Ovary (tissue), 9 donors: Measurements from ENCODE around the gene ITGB2. TPM values are rescaled to one million over a fixed set of nuclear protein-coding genes. Genes with fewer than 3 reads are reported as not detected.

Experiments used
- DNase-seq, 5 donors: peaks; one replicate each; pipeline ENCODE4 v3.0.0-alpha.2; 2019 to 2020
- H3K27ac ChIP-seq, 2 donors: fragments of 200-600 bp; one replicate each; pipeline versions ENCODE4 v1.5.1 to v1.8.0; 2019 to 2022
- H3K27me3 ChIP-seq: fragments of 200-600 bp; one replicate; pipeline ENCODE4 v1.8.0; 2022
- H3K36me3 ChIP-seq: fragments of 200-600 bp; sonication (generic); one replicate; pipeline ENCODE4 v1.5.1; 2019
- H3K4me1 ChIP-seq: one replicate; pipeline ENCODE4 v1.8.1; 2013; ENCODE audit warnings: mild to moderate bottlenecking, moderate library complexity; ENCODE audit not compliant: insufficient read depth
- H3K4me3 ChIP-seq: fragments of 200-600 bp; sonication (generic); one replicate; pipeline ENCODE4 v1.5.1; 2017
- H3K9me3 ChIP-seq, 2 donors: fragments of 200-600 bp in 1 of 2; sonication (generic) in 1 of 2; one replicate each; pipeline versions ENCODE4 v1.5.1 to v1.8.1; 2013 to 2019; ENCODE audit warnings: mild to moderate bottlenecking in 1 of 2, moderate library complexity in 1 of 2
- CTCF ChIP-seq, 3 donors: fragments of 450-650 bp in 2 of 3; fragments of 200-600 bp in 1 of 3; IDR thresholded peaks; one replicate each; pipeline versions ENCODE4 v1.5.1 to v1.8.0; 2016 to 2022; ENCODE audit warnings: antibody characterized with exemption in 3 of 3, mild to moderate bottlenecking in 1 of 3
- EP300 ChIP-seq: sonication (generic); formaldehyde crosslinking; IDR thresholded peaks from one replicate; pipeline ENCODE4 v1.6.1; 2017; ENCODE audit warnings: antibody characterized with exemption
- POLR2A ChIP-seq: fragments of 450-650 bp; IDR thresholded peaks from one replicate; pipeline ENCODE4 v1.6.1; 2017; ENCODE audit warnings: antibody characterized with exemption, mild to moderate bottlenecking, moderate library complexity
- WGBS, 3 donors: extraction: QIAGEN DNeasy Blood & Tissue Kit in 1 of 3; methylation state at CpG; one replicate each; pipeline versions ENCODE4 v1.1.5 to v1.1.7; 2013 to 2017; 5-methylcytosine and 5-hydroxymethylcytosine counted together
- intact Hi-C, 4 donors: fragments of 100-400 bp; cut with DNase I; formaldehyde crosslinking; loops; one replicate each; pipeline versions ENCODE4 v1.11.0 to v1.15.1; 2022 to 2023
- polyA plus RNA-seq, 2 donors: library from polyadenylated mRNA; stranded (reverse); fragments of 200-250 nt in 1 of 2; fragments of 350-450 nt in 1 of 2; fragmentation: Illumina TruSeq in 1 of 2; extraction: RNeasy Lipid Tissue Mini Kit (QIAGEN cat#74804) in 1 of 2; gene quantifications; one replicate each; pipeline ENCODE4 v1.2.3, GENCODE V29; 2013 to 2014
- total RNA-seq, 7 donors: library from RNA; depleted of rRNA in 2 of 7; stranded (reverse); fragments of >200 nt in 2 of 7; fragmentation: NEBNext Ultra II Directional in 3 of 7; extraction: Animal tissue kit (Norgen Biotek cat#: 25700) in 3 of 7; gene quantifications; one replicate each; pipeline versions ENCODE4 v1.1.0 to v1.2.4, GENCODE V29; 2016 to 2023
- donor health status: DM: no; HTN: no; CAD: no; lungs with moderate emphysema.
- donor health status: DM: no; HTN: no; CAD: no.
- donor health status: Bipolar disorder and iron deficiency.
- donor health status: DM: yes; HTN: yes; CAD: no.
- donor health status: DM: no; HTN: no; CAD: no.
- donor health status: DM: yes; HTN: yes; CAD: no.

Gene ITGB2
- total and polyA plus RNA-seq, 9 donors, result 9.6 to 58.3 (median 17.6) TPM

GRCh38 chr21:44952929-44953627 lies 32.4 kb upstream of the ITGB2 start:
- no peaks in the 10 kb centered on the region for H3K27me3 ChIP-seq
- intact Hi-C loops, result loop anchor here in 2 of 4 donors (5.0 to 10.0 kb wide), 3 partner anchors 82 to 332 kb away; partner anchors contain the start of gene POFUT2 (in 1 of the 2)
- no peak overlapping the region for H3K27ac ChIP-seq
- no peak for DNase-seq
- 93 to 97% (median 93%) methylated on average over 20 to 25 of the region's 25 CpGs for WGBS, 3 donors
- H3K4me3 ChIP-seq, result no peak overlapping the region
- no peaks in the 10 kb centered on the region for H3K4me1 ChIP-seq
- H3K36me3 ChIP-seq, result no peaks in the 10 kb centered on the region
- no peaks in the 10 kb centered on the region for H3K9me3 ChIP-seq
- no peak for TF ChIP-seq CTCF (IDR thresholded peaks at IDR 0.05)

- WGBS, 3 donors, result 80 to 89% (median 86%) methylated on average over 23 to 24 of the region's 24 CpGs
- DNase-seq, result no peak
- H3K27me3 ChIP-seq, result no peaks in the 10 kb centered on the region
- no peaks in the 10 kb centered on the region for H3K36me3 ChIP-seq
- H3K4me1 ChIP-seq, result no peaks in the 10 kb centered on the region
- no peak overlapping the region for H3K4me3 ChIP-seq
- intact Hi-C loops, result loop anchor here in 2 of 4 donors (5.0 to 10.0 kb wide), 3 partner anchors 82 to 332 kb away; partner anchors contain the start of gene POFUT2 (in 1 of the 2)
- TF ChIP-seq POLR2A (no peak), EP300 (no peak), CTCF (IDR thresholded peaks at IDR 0.05) (no peak)
- H3K27ac ChIP-seq, result no peak overlapping the region
- no peaks in the 10 kb centered on the region for H3K9me3 ChIP-seq
Observed at GRCh38 chr21:44952116-44952928, 31.6 kb upstream of the ITGB2 start.

- H3K36me3 ChIP-seq, result no peaks in the 10 kb centered on the region
- DNase-seq, result no peak
- TF ChIP-seq EP300, result no peak
- no peak for TF ChIP-seq POLR2A
- TF ChIP-seq CTCF (IDR thresholded peaks at IDR 0.05), result no peak
- H3K9me3 ChIP-seq, result no peaks in the 10 kb centered on the region
- 94 to 96% (median 96%) methylated on average over 31 of the region's 31 CpGs for WGBS, 3 donors
- H3K27ac ChIP-seq, result no peak overlapping the region
- H3K27me3 ChIP-seq, result no peaks in the 10 kb centered on the region
- intact Hi-C loops, result loop anchor here in 2 of 4 donors (5.0 to 10.0 kb wide), 3 partner anchors 83 to 333 kb away; partner anchors contain the start of gene POFUT2 (in 1 of the 2)
- no peak overlapping the region for H3K4me3 ChIP-seq
- H3K4me1 ChIP-seq, result no peaks in the 10 kb centered on the region
Observed at GRCh38 chr21:44951186-44951915, 30.7 kb upstream of the ITGB2 start.

GRCh38 chr21:44950351-44950750 lies 29.7 kb upstream of the ITGB2 start:
- H3K9me3 ChIP-seq, result no peaks in the 10 kb centered on the region
- intact Hi-C loops, result loop anchor here in 3 of 4 donors (1.0 to 10.0 kb wide), 4 partner anchors 84 to 334 kb away; partner anchors contain the start of gene POFUT2 (in 1 of the 3)
- DNase-seq, result peak in 1 of 5 donors; percentile 35
- TF ChIP-seq EP300 (no peak), POLR2A (no peak), CTCF (IDR thresholded peaks at IDR 0.05) (no peak)
- no peak overlapping the region for H3K27ac ChIP-seq
- H3K4me1 ChIP-seq, result no peaks in the 10 kb centered on the region
- WGBS, 3 donors, result 84 to 91% (median 90%) methylated on average over 18 of the region's 18 CpGs
- H3K36me3 ChIP-seq, result no peaks in the 10 kb centered on the region
- no peaks in the 10 kb centered on the region for H3K27me3 ChIP-seq
- H3K4me3 ChIP-seq, result no peak overlapping the region
